D721Med (cell line): ENCODE results near the gene SLC6A2.

ENCODE experiments used
- DNase-seq: peaks from one replicate; pipeline ENCODE4 v3.0.0; 2011; ENCODE audit warnings: low spot score; ENCODE audit not compliant: insufficient read length
- FAIRE-seq: peaks from 2 replicates; lab custom pipeline; 2011; peaks lifted over from hg19 to GRCh38; lab: Jason Lieb, UNC
- TF ChIP-seq, protein P1 (sequence below): IDR thresholded peaks from 2 replicates; pipeline ENCODE4 v1.5.1; 2012; ENCODE audit warnings: mild to moderate bottlenecking, control low read depth; ENCODE audit not compliant: insufficient read depth; ENCODE audit errors: missing control alignments

Gene SLC6A2

DNA sequence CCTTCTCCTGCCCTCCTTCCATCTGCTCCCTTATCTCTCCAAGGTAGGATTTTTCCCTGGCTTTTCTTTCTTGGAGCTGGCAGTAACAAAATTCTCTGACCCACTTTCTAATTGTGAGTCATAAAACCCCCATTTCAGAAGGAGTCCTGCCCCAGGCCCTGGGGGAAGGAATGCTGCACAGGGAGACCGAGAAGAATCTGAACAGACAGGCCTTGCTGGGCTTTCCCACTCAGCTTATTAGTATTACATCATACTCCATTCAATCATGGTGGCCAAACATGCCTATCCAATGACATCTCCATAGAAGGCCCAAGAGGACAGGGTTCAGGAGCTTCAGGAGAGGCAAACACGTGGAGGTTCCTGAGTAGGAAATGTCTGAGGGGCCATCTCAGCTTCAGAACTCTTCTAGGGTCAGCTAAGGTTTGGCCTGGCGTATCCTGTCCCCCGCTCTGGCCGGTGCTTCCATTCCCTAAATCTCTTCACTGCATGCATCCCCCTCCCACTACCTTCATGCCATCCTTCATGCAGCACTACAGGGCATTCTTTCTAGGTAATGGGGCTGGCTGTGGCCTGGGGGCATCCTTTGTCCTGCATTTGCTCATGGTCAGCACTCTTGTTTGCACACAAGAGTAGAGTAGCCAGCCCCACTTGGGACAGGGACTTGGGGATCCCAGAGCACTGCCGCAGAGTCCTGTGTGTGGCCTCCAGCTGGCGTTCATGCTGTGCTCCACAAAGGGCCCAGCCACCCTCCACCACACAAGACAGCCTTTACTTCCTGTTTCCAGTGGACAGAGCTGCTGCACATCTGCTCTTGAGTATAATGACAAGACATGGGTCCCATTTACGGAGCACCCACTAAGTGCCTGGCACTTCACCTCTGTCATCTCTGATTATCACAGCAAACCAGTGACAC is 8.2 kb downstream of the SLC6A2 start:
- DNase-seq (no peak), FAIRE-seq (no peak)
- TF ChIP-seq, protein P1, sequence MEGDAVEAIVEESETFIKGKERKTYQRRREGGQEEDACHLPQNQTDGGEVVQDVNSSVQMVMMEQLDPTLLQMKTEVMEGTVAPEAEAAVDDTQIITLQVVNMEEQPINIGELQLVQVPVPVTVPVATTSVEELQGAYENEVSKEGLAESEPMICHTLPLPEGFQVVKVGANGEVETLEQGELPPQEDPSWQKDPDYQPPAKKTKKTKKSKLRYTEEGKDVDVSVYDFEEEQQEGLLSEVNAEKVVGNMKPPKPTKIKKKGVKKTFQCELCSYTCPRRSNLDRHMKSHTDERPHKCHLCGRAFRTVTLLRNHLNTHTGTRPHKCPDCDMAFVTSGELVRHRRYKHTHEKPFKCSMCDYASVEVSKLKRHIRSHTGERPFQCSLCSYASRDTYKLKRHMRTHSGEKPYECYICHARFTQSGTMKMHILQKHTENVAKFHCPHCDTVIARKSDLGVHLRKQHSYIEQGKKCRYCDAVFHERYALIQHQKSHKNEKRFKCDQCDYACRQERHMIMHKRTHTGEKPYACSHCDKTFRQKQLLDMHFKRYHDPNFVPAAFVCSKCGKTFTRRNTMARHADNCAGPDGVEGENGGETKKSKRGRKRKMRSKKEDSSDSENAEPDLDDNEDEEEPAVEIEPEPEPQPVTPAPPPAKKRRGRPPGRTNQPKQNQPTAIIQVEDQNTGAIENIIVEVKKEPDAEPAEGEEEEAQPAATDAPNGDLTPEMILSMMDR, result no peak

DNA sequence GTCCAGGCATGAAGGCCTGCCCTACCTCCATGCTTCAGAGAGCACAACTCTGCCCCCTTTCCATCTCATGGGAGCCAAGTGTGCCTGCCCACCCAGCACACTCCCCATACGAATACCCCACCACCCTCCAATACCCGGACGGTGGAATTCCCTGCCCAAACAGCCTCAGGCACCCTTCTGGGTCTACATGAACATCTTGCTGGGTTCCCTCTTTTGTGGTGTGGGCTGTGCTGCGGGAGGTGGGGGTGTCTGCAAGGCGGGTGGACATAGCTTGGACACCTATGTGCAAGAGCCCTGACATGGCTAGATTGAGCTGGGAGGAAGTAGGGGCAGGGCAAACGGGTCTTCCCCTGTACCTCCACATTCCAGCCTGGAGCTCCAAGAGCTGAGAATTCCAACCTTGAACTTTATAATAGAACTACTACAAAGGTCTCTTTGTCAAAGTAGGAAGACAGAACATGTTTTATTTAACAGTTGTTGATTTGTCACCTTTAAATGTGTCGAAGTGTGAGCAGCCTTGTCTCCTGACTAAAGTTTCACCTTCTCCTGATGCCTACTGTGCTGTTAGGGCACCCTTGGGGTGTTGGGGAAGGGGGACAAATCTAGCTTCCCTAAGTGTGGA is 9.1 kb downstream of the SLC6A2 start:
- FAIRE-seq (no peak), DNase-seq (no peak)
- TF ChIP-seq, protein P1, result no peak

DNA sequence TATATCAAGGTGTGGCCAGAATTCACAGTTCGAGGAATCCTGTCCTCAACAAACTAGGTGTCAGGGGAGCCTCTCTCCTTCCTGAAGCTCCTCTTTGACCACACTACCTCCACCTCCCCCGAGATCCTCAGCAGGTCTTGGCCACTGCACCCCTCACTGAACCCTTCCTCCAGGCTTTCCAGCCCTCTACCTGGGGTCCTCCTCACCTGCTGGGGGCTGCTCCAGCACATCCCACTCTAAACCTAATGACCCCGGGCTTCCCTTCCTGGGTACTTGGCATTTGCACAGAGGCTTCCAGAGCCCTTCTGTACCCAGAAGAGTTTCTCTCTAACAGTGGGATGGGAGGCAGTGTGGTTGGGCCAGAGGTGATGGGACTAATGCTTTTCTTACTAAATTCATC is 9.7 kb downstream of the SLC6A2 start:
- DNase-seq (no peak), FAIRE-seq (no peak)
- TF ChIP-seq, protein P1, result no peak

DNA sequence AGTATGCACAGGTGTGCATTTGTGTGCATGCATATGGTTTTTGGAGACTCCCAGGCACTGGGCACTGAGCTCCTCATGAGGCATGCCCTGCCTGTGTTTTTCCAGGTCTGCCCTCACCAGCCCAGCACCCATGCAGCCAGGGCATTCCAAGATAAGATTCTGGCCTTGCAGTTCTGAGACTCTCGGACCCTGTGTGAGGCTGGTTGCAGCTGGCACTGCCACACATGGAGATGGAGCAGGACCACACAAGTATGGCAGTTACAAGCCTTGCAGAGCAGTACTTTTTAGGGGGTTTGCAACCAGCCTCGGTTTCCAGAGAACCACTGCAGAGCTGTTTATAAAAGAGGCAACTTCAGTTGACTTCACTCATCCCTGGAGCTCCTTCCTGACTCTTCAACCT is 10.2 kb downstream of the SLC6A2 start:
- FAIRE-seq, result no peak
- TF ChIP-seq, protein P1, result no peak
- DNase-seq, result no peak

DNA sequence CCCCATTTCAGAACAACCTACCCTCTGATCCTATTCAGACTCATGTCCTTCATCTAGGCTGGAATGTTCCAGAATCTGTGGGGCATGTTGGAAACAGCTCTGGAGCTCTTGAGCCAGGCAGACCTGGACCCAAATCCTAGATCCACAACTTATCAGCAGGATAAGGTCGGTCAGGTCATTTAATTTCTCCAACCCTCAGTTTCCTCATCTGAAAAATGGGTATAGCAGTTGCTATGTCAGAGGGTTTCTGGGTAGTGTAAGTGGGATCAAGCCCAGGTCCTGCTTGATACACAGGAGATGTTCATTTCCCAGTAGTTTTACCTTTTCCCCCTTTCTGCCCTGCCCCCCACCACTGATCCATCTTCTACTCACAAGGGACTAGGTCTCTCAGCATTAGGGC is 12.0 kb downstream of the SLC6A2 start:
- no peak for DNase-seq
- FAIRE-seq, result no peak
- TF ChIP-seq, protein P1, result no peak

DNA sequence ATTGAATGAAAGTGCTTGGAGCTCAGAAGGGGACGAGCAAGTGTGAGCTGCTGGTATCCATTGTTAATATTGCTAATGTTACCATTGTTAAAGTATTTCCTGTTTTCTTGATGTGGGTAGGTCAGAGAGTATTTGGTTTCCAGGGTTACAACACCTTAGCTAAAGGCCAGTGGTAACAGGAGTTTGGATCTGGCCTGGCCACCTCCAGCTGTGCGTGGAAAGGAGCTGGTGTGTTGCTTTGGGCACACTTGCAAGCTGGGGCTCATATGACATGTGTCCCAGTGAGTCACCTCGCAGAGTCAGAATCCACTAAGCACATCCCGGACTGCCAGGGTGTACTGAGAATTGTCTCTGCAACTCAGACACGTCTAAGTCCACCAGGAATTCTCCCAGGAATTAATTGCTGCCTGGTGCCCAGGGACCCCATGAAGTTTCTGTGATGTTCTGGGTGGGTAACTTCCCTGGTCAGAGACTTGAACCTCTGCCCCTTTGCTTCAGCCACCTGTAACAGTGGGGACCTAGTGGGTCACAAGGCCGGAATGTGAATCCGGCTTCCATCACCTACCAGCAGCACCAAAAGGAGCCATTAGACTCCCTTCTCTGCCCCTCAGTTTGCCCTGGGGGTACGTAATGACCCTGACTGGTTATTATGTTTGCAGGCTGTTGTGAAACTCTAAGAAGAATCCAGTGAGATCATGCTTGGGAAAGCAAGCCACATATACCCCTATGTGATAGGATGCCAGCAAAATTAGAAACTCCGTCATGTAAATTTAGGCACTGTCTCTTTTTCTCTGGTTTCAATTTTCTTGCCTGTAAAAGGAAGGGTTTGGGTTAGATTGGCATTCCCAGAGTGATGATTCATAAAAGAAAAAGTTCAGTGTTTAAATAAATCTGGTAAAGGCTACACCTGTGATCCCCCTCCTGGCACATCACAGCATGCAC is 12.8 kb downstream of the SLC6A2 start:
- TF ChIP-seq, protein P1, result no peak
- DNase-seq, result no peak

More for the DNA sequence above, 12.8 kb downstream of the SLC6A2 start:
- no peak for FAIRE-seq
